ENCODE measurements around the gene NUPR2.
"Not testable (repeated sequence)": the region's sequence is repeated elsewhere in the genome, so short reads cannot be mapped to it uniquely, and the experiment has no call there.

The NUPR2 gene

GRCh38 chr7:56115852-56116538 lies at the start of gene NUPR2:
Gene NUPR2, minus strand, starts transcription at chr7:56116417. Its CDS starts 103 bp downstream, at chr7:56116314.
- no peak for DNase-seq

- no peak for DNase-seq
Observed at GRCh38 chr7:56157238-56157790, 41.1 kb upstream of the NUPR2 start.

GRCh38 chr7:56131062-56131461 lies 14.8 kb upstream of the NUPR2 start:
- not testable (repeated sequence) for DNase-seq

- DNase-seq = no peak
Observed at GRCh38 chr7:56127241-56127975, 11.2 kb upstream of the NUPR2 start.

GRCh38 chr7:56125831-56126230 lies 9.6 kb upstream of the NUPR2 start:
- no peak for DNase-seq

GRCh38 chr7:56124981-56125380 lies 8.8 kb upstream of the NUPR2 start:
- DNase-seq = no peak

- no peak for DNase-seq
Observed at GRCh38 chr7:56121440-56121839, 5.2 kb upstream of the NUPR2 start.

GRCh38 chr7:56112244-56112643 lies 4.0 kb downstream of the NUPR2 start:
- DNase-seq = not testable (repeated sequence)

- DNase-seq = no peak
Observed at GRCh38 chr7:56110611-56111010, 5.6 kb downstream of the NUPR2 start.

- DNase-seq = no peak
Observed at GRCh38 chr7:56107954-56108258, 8.3 kb downstream of the NUPR2 start.

GRCh38 chr7:56106108-56107073 lies 9.8 kb downstream of the NUPR2 start, which contains the start of gene CHCHD2:
Gene CHCHD2, minus strand, starts transcription at chr7:56106476. Its CDS starts 63 bp downstream, at chr7:56106413.
- DNase-seq = peak; percentile 97

- no peak for DNase-seq
Observed at GRCh38 chr7:56105508-56105907, 10.7 kb downstream of the NUPR2 start.

- not testable (repeated sequence) for DNase-seq
Observed at GRCh38 chr7:56104138-56104537, 12.1 kb downstream of the NUPR2 start.

- no peak for DNase-seq
Observed at GRCh38 chr7:56099653-56100052, 16.6 kb downstream of the NUPR2 start.

- not testable (repeated sequence) for DNase-seq
Observed at GRCh38 chr7:56098187-56099008, 17.8 kb downstream of the NUPR2 start.

- DNase-seq = no peak
Observed at GRCh38 chr7:56097700-56098099, 18.5 kb downstream of the NUPR2 start.

GRCh38 chr7:56092789-56093531 lies 23.3 kb downstream of the NUPR2 start, which contains the start of gene PHKG1:
Gene PHKG1, minus strand, starts transcription at chr7:56092952. Its CDS starts 4,011 bp downstream, at chr7:56088941.
- peak; percentile 86 for DNase-seq

- DNase-seq = not testable (repeated sequence)
Observed at GRCh38 chr7:56092388-56092787, 23.8 kb downstream of the NUPR2 start.

GRCh38 chr7:56091591-56091990 lies 24.6 kb downstream of the NUPR2 start:
- peak; percentile 67 for DNase-seq

- no peak for DNase-seq
Observed at GRCh38 chr7:56087445-56087844, 28.8 kb downstream of the NUPR2 start.

- DNase-seq = no peak
Observed at GRCh38 chr7:56086761-56087160, 29.5 kb downstream of the NUPR2 start.
